GM12878 (cell line): ENCODE results near the gene EVPLL. TPM values are rescaled to one million over a fixed set of nuclear protein-coding genes. Genes with fewer than 3 reads are reported as not detected.
"Not testable (repeated sequence)": the region's sequence is repeated elsewhere in the genome, so short reads cannot be mapped to it uniquely, and the experiment has no call there.

Experiments
- ATAC-seq: fragments of 200-7000 bp; cut with Tn5 transposase; 3 replicates; pipeline ENCODE4 v1.9.1; 2020; ENCODE audit warnings: mild to moderate bottlenecking, moderate library complexity
- BruUV-seq: library from RNA; stranded (reverse); fragments of 400-500 nt; replicated peaks from 2 replicates; lab custom pipeline; 2021; lab: Mats Ljungman, UMichigan
- CTCF ChIA-PET: fragments of 300-600 bp; sonication (Branson Sonifier 250); formaldehyde crosslinking; extraction: SDS; loops from one replicate; lab custom pipeline; 2021; ENCODE audit warnings: inconsistent platforms; lab: Yijun Ruan, JAX
- POLR2A ChIA-PET: fragments of 350-600 bp; formaldehyde crosslinking; extraction: SDS; loops from one replicate; lab custom pipeline; 2021; ENCODE audit warnings: inconsistent platforms; lab: Charles Lee
- RAD21 ChIA-PET: fragments of 300-600 bp; sonication (Branson Sonifier 250); formaldehyde crosslinking; loops from one replicate; lab custom pipeline; 2023; ENCODE audit warnings: antibody characterized with exemption; ENCODE audit not compliant: unreplicated experiment; lab: Charles Lee
- SMC1A ChIA-PET: fragments of 300-600 bp; sonication (Branson Sonifier 250); formaldehyde crosslinking; loops from one replicate; lab custom pipeline; 2023; ENCODE audit not compliant: unreplicated experiment, uncharacterized antibody; lab: Charles Lee
- DNase-seq: peaks from one replicate; pipeline ENCODE4 v3.0.0-alpha.2; 2011; ENCODE audit warnings: low read depth, low spot score
- FAIRE-seq: peaks from 3 replicates; lab custom pipeline; 2011; peaks lifted over from hg19 to GRCh38; lab: Jason Lieb, UNC
- H2AFZ ChIP-seq: 2 replicates; pipeline ENCODE4 v1.6.0; 2011; ENCODE audit warnings: low read depth, low read length, control low read depth; ENCODE audit not compliant: control insufficient read depth
- H3K27ac ChIP-seq: 2 replicates; pipeline ENCODE4 v1.5.1; 2011; ENCODE audit warnings: control low read depth; ENCODE audit not compliant: control insufficient read depth, insufficient read depth
- H3K27me3 ChIP-seq, 2 experiments: replicated peaks in 1 of 2; 2 replicates each; pipeline versions ENCODE4 v1.6.0 to v1.6.1; 2011; ENCODE audit warnings: low read length in 1 of 2; ENCODE audit not compliant: control insufficient read depth in 2 of 2, insufficient read depth in 2 of 2
- H3K36me3 ChIP-seq, 2 experiments: 2 replicates each; pipeline ENCODE4 v1.5.1; 2011; ENCODE audit warnings: low read length in 1 of 2; ENCODE audit not compliant: control insufficient read depth in 2 of 2, insufficient read depth in 2 of 2
- H3K4me1 ChIP-seq: 2 replicates; pipeline ENCODE4 v1.6.1; 2011; ENCODE audit warnings: mild to moderate bottlenecking, low read length, moderate library complexity, mixed read lengths; ENCODE audit not compliant: control insufficient read depth, insufficient read depth
- H3K4me2 ChIP-seq: 2 replicates; pipeline ENCODE4 v1.6.0; 2011; ENCODE audit warnings: control low read depth; ENCODE audit not compliant: control insufficient read depth, insufficient read depth
- H3K4me3 ChIP-seq: fragments of 200-600 bp; sonication (generic); 2 replicates; pipeline ENCODE4 v1.5.1; 2016
- H3K79me2 ChIP-seq: 2 replicates; pipeline ENCODE4 v1.6.0; 2011; ENCODE audit warnings: low read length; ENCODE audit not compliant: control insufficient read depth, insufficient read depth
- H3K9ac ChIP-seq: 2 replicates; pipeline ENCODE4 v1.8.0; 2011; ENCODE audit warnings: low read length, control low read depth, mixed read lengths; ENCODE audit not compliant: control insufficient read depth, insufficient read depth
- H3K9me3 ChIP-seq: replicated peaks from 3 replicates; pipeline ENCODE4 v1.5.1; 2011; ENCODE audit warnings: mild to moderate bottlenecking, low read length; ENCODE audit not compliant: control insufficient read depth, insufficient read depth
- H4K20me1 ChIP-seq: 2 replicates; pipeline ENCODE4 v1.6.0; 2011; ENCODE audit not compliant: control insufficient read depth, insufficient read depth
- CBX5 ChIP-seq: sonication (generic); IDR thresholded peaks from 2 replicates; pipeline ENCODE4 v1.6.1; 2016; ENCODE audit warnings: low read depth, moderate library complexity, mild to moderate bottlenecking, inconsistent platforms
- HDAC6 ChIP-seq: fragments of 200-600 bp; sonication (generic); IDR thresholded peaks from one replicate; pipeline ENCODE4 v1.8.0; 2017; ENCODE audit warnings: antibody characterized with exemption; ENCODE audit not compliant: unreplicated experiment
- HDGF ChIP-seq: fragments of 450-650 bp; IDR thresholded peaks from 2 replicates; pipeline ENCODE4 v1.6.1; 2016; ENCODE audit warnings: antibody characterized with exemption
- IKZF2 ChIP-seq, 2 experiments: fragments of 450-650 bp; IDR thresholded peaks; 2 replicates each; pipeline ENCODE4 v1.6.1; 2017; ENCODE audit warnings: mild to moderate bottlenecking in 2 of 2, moderate library complexity in 2 of 2
- IRF3 ChIP-seq: fragments of 450-650 bp; IDR thresholded peaks from 2 replicates; pipeline ENCODE4 v1.6.1; 2014; ENCODE audit warnings: mild to moderate bottlenecking
- NR2F1 ChIP-seq: fragments of 450-650 bp; conservative IDR thresholded peaks from 2 replicates; pipeline ENCODE4 v1.6.1; 2017; ENCODE audit warnings: mild to moderate bottlenecking
- PAX8 ChIP-seq: fragments of 450-650 bp; IDR thresholded peaks from 2 replicates; pipeline ENCODE4 v1.6.1; 2017; ENCODE audit warnings: mild to moderate bottlenecking, moderate library complexity
- RAD51 ChIP-seq: fragments of 450-650 bp; IDR thresholded peaks from 2 replicates; pipeline ENCODE4 v1.6.1; 2016; ENCODE audit warnings: moderate library complexity, mild to moderate bottlenecking, inconsistent platforms
- RCOR1 ChIP-seq: conservative IDR thresholded peaks from 2 replicates; pipeline ENCODE4 v1.6.1; 2012; ENCODE audit warnings: low read depth, low read length, improper control_type of control experiment
- WGBS: methylation state at CpG from one replicate; pipeline ENCODE4 v1.1.6; 2016; ENCODE audit warnings: low lambda C conversion rate; ENCODE audit not compliant: insufficient replicate concordance, insufficient coverage; ENCODE audit errors: missing lambda C conversion rate; 5-methylcytosine and 5-hydroxymethylcytosine counted together
- in situ Hi-C: fragments of 300-500 bp; cut with MboI; formaldehyde crosslinking; loops from 9 replicates; pipeline ENCODE4 v1.14.3; 2018; ENCODE audit warnings: mixed read lengths
- intact Hi-C: fragments of 100-400 bp; cut with micrococcal nuclease; formaldehyde crosslinking; loops from one replicate; pipeline ENCODE4 v1.14.2; 2022; ENCODE audit not compliant: unreplicated experiment
- polyA plus RNA-seq, 11 experiments: library from polyadenylated mRNA; depleted of rRNA in 4 of 11; unstranded in 6 of 11; stranded (reverse) in 5 of 11; fragments of >200 nt; fragmentation: Nextera tagmentation in 4 of 11; fragmentation: Illumina TruSeq in 1 of 11; extraction: Ambion mirVana in 4 of 11; extraction: Trizol in 1 of 11; gene quantifications; 1 replicate in 1 of 11; 2 replicates in 10 of 11; pipeline versions ENCODE4 v1.2.1 to v1.2.3, GENCODE V29; 2011 to 2016; ENCODE audit warnings: inconsistent platforms in 2 of 11, missing spikeins in 2 of 11, low read depth in 1 of 11
- total RNA-seq, 4 experiments: library from RNA; depleted of rRNA in 3 of 4; stranded (reverse); fragments of >200 nt in 3 of 4; fragmentation: Illumina TruSeq in 1 of 4; extraction: Trizol in 1 of 4; gene quantifications; 2 replicates each; pipeline versions ENCODE4 v1.2.1 to v1.2.3, GENCODE V29; 2013 to 2021

The EVPLL gene
- total and polyA plus RNA-seq, 10 of the 15 experiments (the other 5 are each of a cell fraction or from before 2014, with no cell fraction given) = not detected

DNA sequence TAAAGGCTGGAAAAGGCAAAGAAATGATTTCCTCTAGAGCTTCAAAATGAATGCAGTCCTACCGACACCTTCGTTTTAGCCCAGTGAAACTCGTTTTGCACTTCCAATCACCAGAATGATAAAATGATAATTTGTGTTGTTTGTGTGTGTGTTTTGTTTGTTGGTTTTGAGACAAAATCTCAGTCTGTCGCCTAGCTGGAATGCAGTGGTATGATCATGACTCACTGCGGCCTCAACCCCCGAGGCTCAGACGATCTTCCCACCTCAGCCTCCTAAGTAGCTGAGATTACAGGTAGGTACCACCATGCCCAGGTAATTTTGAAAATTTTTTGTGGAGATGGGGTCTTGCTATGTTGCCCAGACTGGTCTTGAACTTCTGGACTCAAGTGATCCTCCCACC lies 3.4 kb upstream of the EVPLL start:
- no peak for FAIRE-seq
- TF ChIP-seq CBX5 (no peak), PAX8 (no peak), HDAC6 (no peak), IKZF2 (IDR thresholded peaks at IDR 0.05) (no peak), IRF3 (no peak)

GRCh38 chr17:18378205-18378505 lies 577 bp downstream of the EVPLL start:
- H3K4me1 ChIP-seq = peaks cover 5% of the 10 kb centered on the region; the same call in 1 of the 2 replicates
- ATAC-seq = no peak
- peaks cover 3% of the 10 kb centered on the region; the same call in 1 of the 3 replicates for H3K9me3 ChIP-seq
- in situ Hi-C loops (no loop called here), intact Hi-C loops (no loop called here)
- H3K4me3 ChIP-seq = no peak overlapping the region
- no peak overlapping the region for H2AFZ ChIP-seq
- H3K9ac ChIP-seq = no peak overlapping the region
- TF ChIP-seq RAD51 = no peak
- TF ChIP-seq NR2F1 = no peak
- TF ChIP-seq HDGF = no peak
- no peak for TF ChIP-seq RCOR1
- BruUV-seq = no TSS peak
- H3K79me2 ChIP-seq = no peaks in the 10 kb centered on the region
- RAD21 ChIA-PET = no interaction called here
- SMC1A ChIA-PET = no interaction called here
- WGBS = 93% methylated on average over 2 of the region's 2 CpGs
- H4K20me1 ChIP-seq = no peaks in the 10 kb centered on the region
- POLR2A ChIA-PET = no interaction called here
- no peak for FAIRE-seq
- DNase-seq = no peak
- H3K4me2 ChIP-seq = no peak overlapping the region
- CTCF ChIA-PET = no interaction called here
- no peaks in the 10 kb centered on the region; a peak in 1 of 4 replicates for H3K27me3 ChIP-seq
- H3K36me3 ChIP-seq = no peaks in the 10 kb centered on the region
- H3K27ac ChIP-seq = no peak overlapping the region

More for the DNA sequence above, 3.4 kb upstream of the EVPLL start:
- peaks cover 3% of the 10 kb centered on the region; the same call in 1 of the 3 replicates for H3K9me3 ChIP-seq
- DNase-seq = no peak
- intact Hi-C loops = no loop called here
- in situ Hi-C loops = no loop called here
- H2AFZ ChIP-seq = no peak overlapping the region
- no peaks in the 10 kb centered on the region for H4K20me1 ChIP-seq
- H3K4me2 ChIP-seq = no peak overlapping the region
- no peaks in the 10 kb centered on the region for H3K79me2 ChIP-seq
- no TSS peak for BruUV-seq
- RAD21 ChIA-PET = no interaction called here
- ATAC-seq = no peak
- H3K27me3 ChIP-seq = no peaks in the 10 kb centered on the region
- 50% methylated on average over 7 of the region's 7 CpGs for WGBS
- POLR2A ChIA-PET = interaction anchor here (0.7 kb wide), 1 partner anchor 176 kb away, joined by 3 read pairs; no protein-coding TSS in a partner anchor
- peaks cover 14% of the 10 kb centered on the region for H3K4me1 ChIP-seq
- CTCF ChIA-PET = no interaction called here
- SMC1A ChIA-PET = no interaction called here
- no peak overlapping the region for H3K9ac ChIP-seq
- H3K4me3 ChIP-seq = no peak overlapping the region
- no peaks in the 10 kb centered on the region for H3K36me3 ChIP-seq
- H3K27ac ChIP-seq = no peak overlapping the region

DNA sequence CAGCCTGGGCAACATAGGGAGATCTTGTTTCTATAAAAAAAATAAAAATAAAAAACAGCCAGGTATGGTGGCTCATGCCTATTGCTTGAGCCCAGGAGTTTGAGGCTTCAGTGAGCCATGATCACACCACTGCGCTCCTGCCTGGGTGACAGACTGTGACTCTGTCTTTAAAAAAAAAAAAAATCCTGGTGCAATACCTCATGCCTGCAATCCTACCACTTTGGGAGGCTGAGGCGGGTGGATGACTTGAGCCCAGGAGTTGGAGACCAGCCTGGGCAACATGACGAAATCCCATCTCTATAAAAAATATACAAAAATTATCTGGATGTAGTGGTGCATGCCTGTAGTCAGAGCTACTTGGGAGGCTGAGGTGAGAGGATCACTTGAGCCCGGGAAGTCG lies 1.0 kb downstream of the EVPLL start:
- H3K27me3 ChIP-seq, H3K27ac ChIP-seq, intact Hi-C loops, H3K4me3 ChIP-seq, ATAC-seq, CTCF ChIA-PET, H3K9me3 ChIP-seq, BruUV-seq, H3K36me3 ChIP-seq, H2AFZ ChIP-seq, H3K4me1 ChIP-seq, H3K4me2 ChIP-seq, H3K79me2 ChIP-seq, H4K20me1 ChIP-seq, SMC1A ChIA-PET, POLR2A ChIA-PET, FAIRE-seq, RAD21 ChIA-PET, DNase-seq, in situ Hi-C loops, H3K9ac ChIP-seq: not testable (repeated sequence)
- 76% methylated on average over 5 of the region's 5 CpGs for WGBS
